Glutamatergic neuron (in vitro differentiated cells): ENCODE measurements around the gene CTSO. TPM values are rescaled to one million over a fixed set of nuclear protein-coding genes. Genes with fewer than 3 reads are reported as not detected.

ENCODE experiments used
- DNase-seq: peaks from one replicate; pipeline ENCODE4 v3.0.0; 2022
- H3K27ac Mint-ChIP-seq: one replicate; pipeline ENCODE4 v1.8.0; 2020; ENCODE audit warnings: mild to moderate bottlenecking, mixed read lengths, inconsistent platforms; ENCODE audit not compliant: unreplicated experiment
- H3K27me3 Mint-ChIP-seq: one replicate; pipeline ENCODE4 v1.8.0; 2020; ENCODE audit warnings: mild to moderate bottlenecking, moderate library complexity, mixed read lengths, inconsistent platforms; ENCODE audit not compliant: unreplicated experiment
- H3K36me3 Mint-ChIP-seq: one replicate; pipeline ENCODE4 v1.8.0; 2020; ENCODE audit warnings: mild to moderate bottlenecking, mixed read lengths, inconsistent platforms; ENCODE audit not compliant: unreplicated experiment
- H3K4me1 Mint-ChIP-seq: one replicate; pipeline ENCODE4 v1.8.0; 2020; ENCODE audit warnings: mild to moderate bottlenecking, low read depth, mixed read lengths, inconsistent platforms; ENCODE audit not compliant: unreplicated experiment
- H3K4me3 Mint-ChIP-seq: one replicate; pipeline ENCODE4 v1.8.0; 2020; ENCODE audit warnings: mild to moderate bottlenecking, mixed read lengths, inconsistent platforms; ENCODE audit not compliant: unreplicated experiment
- H3K9me3 Mint-ChIP-seq: one replicate; pipeline ENCODE4 v1.8.0; 2020; ENCODE audit warnings: mild to moderate bottlenecking, moderate library complexity, mixed read lengths, inconsistent platforms; ENCODE audit not compliant: unreplicated experiment
- long read RNA-seq: library from polyadenylated mRNA; unstranded; transcript quantifications from one replicate; pipeline ENCODE4 v2.0.0, GENCODE V29; 2020; ENCODE audit not compliant: unreplicated experiment
- total RNA-seq: library from RNA; stranded (reverse); fragmentation: NEBNext Ultra II Directional; extraction: Animal tissue kit (Norgen Biotek cat#: 25700); gene quantifications from one replicate; pipeline ENCODE4 v1.2.1, GENCODE V29; 2021; ENCODE audit not compliant: unreplicated experiment
- TF ChIP-seq, protein P1 (sequence below): fragments of 200-600 bp; sonication (generic); IDR thresholded peaks from one replicate; pipeline ENCODE4 v1.5.0; 2021; ENCODE audit not compliant: partially characterized antibody, unreplicated experiment

CTSO gene
- total RNA-seq, result 2.2 TPM
- long read RNA-seq, partial matches to known transcripts, result 0 of 2 reads
- long read RNA-seq, other reads (novel, unspliced or antisense), result 0 of 2 reads

DNA sequence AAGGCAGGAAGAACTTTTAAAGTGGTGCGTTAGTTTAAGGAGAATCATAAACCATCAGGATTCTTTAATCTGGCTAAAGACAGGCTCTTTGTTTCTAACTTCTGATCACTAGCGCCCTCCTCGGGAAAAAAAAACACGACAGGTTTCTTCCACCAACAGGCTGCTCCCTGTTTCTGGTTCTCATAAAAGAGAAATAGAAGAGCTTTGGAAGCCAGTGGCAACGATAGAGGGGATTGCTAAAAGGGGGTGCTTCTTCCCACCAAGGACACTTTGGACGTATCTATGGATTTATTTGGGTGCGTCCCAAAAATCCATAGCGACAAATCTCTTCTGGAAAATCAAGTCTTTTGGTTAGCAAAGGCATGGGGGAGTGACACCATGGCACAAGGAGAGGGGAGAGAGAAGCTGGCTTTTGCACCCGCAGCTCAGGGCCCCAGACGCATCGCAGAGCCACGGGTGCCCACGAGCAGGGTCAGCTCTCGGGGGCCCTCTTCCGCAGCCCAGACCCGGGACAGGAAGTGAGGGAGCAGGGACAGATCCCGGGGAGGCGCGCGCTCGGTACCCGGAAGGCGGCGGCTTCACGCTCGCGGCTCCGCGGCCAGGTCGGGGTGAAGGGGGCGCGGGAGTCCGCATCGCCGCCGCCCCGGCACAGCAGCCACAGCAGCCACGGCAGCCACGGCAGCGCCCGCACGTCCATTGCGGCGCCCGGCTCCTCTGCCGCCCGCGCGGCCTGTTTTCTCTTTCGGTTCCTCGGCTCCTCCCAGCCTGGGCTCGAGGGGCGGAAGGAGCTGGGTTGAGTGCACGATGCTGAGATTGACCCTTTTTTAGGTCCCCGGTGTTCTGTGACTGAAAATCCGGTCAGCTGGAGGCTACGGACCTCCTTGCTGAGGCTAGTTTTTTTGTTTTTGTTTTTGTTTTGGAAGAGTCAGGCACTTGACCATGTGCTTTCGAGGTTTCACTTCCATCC lies at the start of gene CTSO:
Gene CTSO (minus strand): TSS at position 716 of the 967 bp plus-strand sequence. CDS start 19 bp downstream, at position 697.
- H3K36me3 Mint-ChIP-seq, result no peaks in the 10 kb centered on the region
- peak within 1 kb of the TSS; percentile 97 for H3K27ac Mint-ChIP-seq
- peak within 1 kb of the TSS; percentile 98 for H3K4me3 Mint-ChIP-seq
- DNase-seq, result peak; percentile 69
- peaks cover 8% of the 10 kb centered on the region for H3K9me3 Mint-ChIP-seq
- peaks cover 39% of the 10 kb centered on the region for H3K4me1 Mint-ChIP-seq
- H3K27me3 Mint-ChIP-seq, result peaks cover 12% of the 10 kb centered on the region
- TF ChIP-seq, protein P1, sequence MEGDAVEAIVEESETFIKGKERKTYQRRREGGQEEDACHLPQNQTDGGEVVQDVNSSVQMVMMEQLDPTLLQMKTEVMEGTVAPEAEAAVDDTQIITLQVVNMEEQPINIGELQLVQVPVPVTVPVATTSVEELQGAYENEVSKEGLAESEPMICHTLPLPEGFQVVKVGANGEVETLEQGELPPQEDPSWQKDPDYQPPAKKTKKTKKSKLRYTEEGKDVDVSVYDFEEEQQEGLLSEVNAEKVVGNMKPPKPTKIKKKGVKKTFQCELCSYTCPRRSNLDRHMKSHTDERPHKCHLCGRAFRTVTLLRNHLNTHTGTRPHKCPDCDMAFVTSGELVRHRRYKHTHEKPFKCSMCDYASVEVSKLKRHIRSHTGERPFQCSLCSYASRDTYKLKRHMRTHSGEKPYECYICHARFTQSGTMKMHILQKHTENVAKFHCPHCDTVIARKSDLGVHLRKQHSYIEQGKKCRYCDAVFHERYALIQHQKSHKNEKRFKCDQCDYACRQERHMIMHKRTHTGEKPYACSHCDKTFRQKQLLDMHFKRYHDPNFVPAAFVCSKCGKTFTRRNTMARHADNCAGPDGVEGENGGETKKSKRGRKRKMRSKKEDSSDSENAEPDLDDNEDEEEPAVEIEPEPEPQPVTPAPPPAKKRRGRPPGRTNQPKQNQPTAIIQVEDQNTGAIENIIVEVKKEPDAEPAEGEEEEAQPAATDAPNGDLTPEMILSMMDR, result peak; percentile 69

- Mint-ChIP-seq H3K9me3 (no peaks in the 10 kb centered on the region), H3K27me3 (peaks cover 2% of the 10 kb centered on the region), H3K4me1 (no peaks in the 10 kb centered on the region), H3K36me3 (no peaks in the 10 kb centered on the region), H3K27ac (no peak overlapping the region), H3K4me3 (no peak overlapping the region)
- TF ChIP-seq, protein P1, result no peak
- no peak for DNase-seq
Observed at GRCh38 chr4:156000491-156000890, 46.8 kb upstream of the CTSO start.

DNA sequence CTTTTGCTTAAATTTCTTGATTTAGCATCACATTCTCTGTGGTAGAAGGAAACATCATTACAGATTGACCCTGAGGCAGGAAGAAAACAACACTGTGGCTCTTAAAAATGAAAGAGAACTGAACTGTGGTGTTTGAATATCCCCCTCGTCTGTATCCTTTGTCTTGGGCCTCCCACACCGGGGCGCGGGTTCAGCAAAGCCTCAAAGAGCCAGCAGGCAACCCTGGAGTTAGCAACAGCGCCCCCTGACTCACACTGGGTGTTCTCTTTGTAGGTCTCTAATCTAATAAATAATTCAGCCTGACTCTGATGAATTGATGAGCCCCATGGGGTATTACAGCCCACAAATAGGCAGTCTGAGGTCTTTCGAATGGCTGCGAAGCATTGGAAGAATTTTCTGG lies 46.1 kb upstream of the CTSO start:
- peaks cover 2% of the 10 kb centered on the region for H3K27me3 Mint-ChIP-seq
- H3K27ac Mint-ChIP-seq, result no peak overlapping the region
- H3K9me3 Mint-ChIP-seq, result no peaks in the 10 kb centered on the region
- H3K4me1 Mint-ChIP-seq, result no peaks in the 10 kb centered on the region
- TF ChIP-seq, protein P1, result peak; percentile 50
- no peak overlapping the region for H3K4me3 Mint-ChIP-seq
- peak; percentile 84 for DNase-seq
- no peaks in the 10 kb centered on the region for H3K36me3 Mint-ChIP-seq

DNA sequence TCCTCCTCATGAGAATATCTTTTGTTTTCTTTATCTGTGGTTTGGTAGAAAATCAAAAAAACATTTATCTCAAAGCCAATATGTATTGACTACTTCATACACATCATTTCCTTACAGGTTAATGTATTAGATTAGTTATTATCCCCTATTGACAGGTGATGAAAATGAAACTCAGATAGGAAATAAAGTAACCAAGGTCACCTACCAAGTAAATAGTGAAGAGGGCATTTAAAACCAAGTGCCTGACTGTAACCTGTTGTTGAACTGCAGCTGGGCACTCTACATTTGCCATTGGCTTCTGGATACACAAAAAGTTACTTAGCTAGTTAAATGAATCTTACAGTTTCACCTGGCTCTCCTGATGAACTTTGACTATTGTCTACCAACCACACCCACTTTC lies 41.4 kb upstream of the CTSO start:
- TF ChIP-seq, protein P1, result no peak
- Mint-ChIP-seq H3K9me3 (no peaks in the 10 kb centered on the region), H3K27me3 (peaks cover 2% of the 10 kb centered on the region), H3K4me3 (no peak overlapping the region), H3K36me3 (no peaks in the 10 kb centered on the region), H3K4me1 (no peaks in the 10 kb centered on the region), H3K27ac (no peak overlapping the region)
- no peak for DNase-seq
